Peyer's patch (tissue), 4 donors: ENCODE results near the gene RHOB. TPM values are rescaled to one million over a fixed set of nuclear protein-coding genes. Genes with fewer than 3 reads are reported as not detected.

Experiments used
- DNase-seq, 3 donors: peaks; one replicate each; pipeline ENCODE4 v3.0.0-alpha.2; 2017 to 2019
- H3K27ac ChIP-seq, 4 donors: fragments of 200-600 bp; sonication (generic); one replicate each; pipeline ENCODE4 v1.5.1; 2016 to 2019
- H3K27me3 ChIP-seq, 2 donors: fragments of 200-600 bp; sonication (generic); one replicate each; pipeline ENCODE4 v1.5.1; 2019
- H3K36me3 ChIP-seq, 3 donors: fragments of 200-600 bp; sonication (generic); one replicate each; pipeline ENCODE4 v1.5.1; 2016 to 2019
- H3K4me1 ChIP-seq, 4 donors: fragments of 200-600 bp; sonication (generic); one replicate each; pipeline ENCODE4 v1.5.1; 2016 to 2019
- H3K4me3 ChIP-seq, 4 donors: fragments of 200-600 bp; sonication (generic); 1 replicate in 3 of 4; 2 replicates in 1 of 4; pipeline ENCODE4 v1.5.1; 2016 to 2019; ENCODE audit warnings: mild to moderate bottlenecking in 1 of 4
- H3K9me3 ChIP-seq, 4 donors: fragments of 200-600 bp; sonication (generic); one replicate each; pipeline ENCODE4 v1.5.1; 2016 to 2019; ENCODE audit warnings: mild to moderate bottlenecking in 1 of 4
- CTCF ChIP-seq, 6 experiments: fragments of 450-650 bp in 4 of 6; fragments of 200-600 bp in 2 of 6; sonication (generic) in 1 of 6; IDR thresholded peaks; one replicate each; pipeline ENCODE4 v1.5.1; 2017 to 2019; ENCODE audit warnings: antibody characterized with exemption in 6 of 6, mild to moderate bottlenecking in 3 of 6, moderate library complexity in 1 of 6
- POLR2A ChIP-seq, 2 donors: fragments of 450-650 bp; IDR thresholded peaks; one replicate each; pipeline ENCODE4 v1.5.1; 2017; ENCODE audit warnings: antibody characterized with exemption in 2 of 2, mild to moderate bottlenecking in 2 of 2, moderate library complexity in 2 of 2
- total RNA-seq, 4 donors: library from RNA; depleted of rRNA; stranded (reverse); fragments of >200 nt; gene quantifications; one replicate each; pipeline ENCODE4 v1.1.0, GENCODE V29; 2016

Gene RHOB
- total RNA-seq, 4 donors from 2014 or later: 61.6 to 488 (median 202) TPM

GRCh38 chr2:20436716-20437470 is 10.0 kb upstream of the RHOB start:
- peak in 1 of 3 donors; percentile 29 for DNase-seq

GRCh38 chr2:20438334-20439192 is 8.3 kb upstream of the RHOB start:
- no peaks in the 10 kb centered on the region for H3K36me3 ChIP-seq
- peaks cover 0 to 25% (median 0%) of the 10 kb centered on the region in 4 donors for H3K4me1 ChIP-seq
- no peaks in the 10 kb centered on the region for H3K27me3 ChIP-seq
- H3K4me3 ChIP-seq: no peak overlapping the region
- TF ChIP-seq POLR2A (IDR thresholded peaks at IDR 0.05) (peak in 1 of 2 donors; percentile 80), CTCF (IDR thresholded peaks at IDR 0.05) (no peak)
- peak overlapping the region; percentile 0 to 78 (median 52) for H3K27ac ChIP-seq
- H3K9me3 ChIP-seq: no peaks in the 10 kb centered on the region
- peak in 1 of 3 donors; percentile 66 for DNase-seq

More at GRCh38 chr2:20436716-20437470, 10.0 kb upstream of the RHOB start:
- Histone ChIP-seq H3K27me3 (no peaks in the 10 kb centered on the region), H3K27ac (no peak overlapping the region), H3K4me1 (peaks cover 0 to 16% (median 0%) of the 10 kb centered on the region in 4 donors), H3K4me3 (no peak overlapping the region), H3K9me3 (no peaks in the 10 kb centered on the region), H3K36me3 (no peaks in the 10 kb centered on the region)
- TF ChIP-seq POLR2A (IDR thresholded peaks at IDR 0.05) (no peak), CTCF (IDR thresholded peaks at IDR 0.05) (no peak)

- Histone ChIP-seq H3K27me3 (no peaks in the 10 kb centered on the region), H3K4me3 (no peak overlapping the region), H3K9me3 (no peaks in the 10 kb centered on the region), H3K27ac (peak overlapping the region; percentile 0 to 78 (median 48)), H3K4me1 (peaks cover 0 to 30% (median 0%) of the 10 kb centered on the region in 4 donors), H3K36me3 (no peaks in the 10 kb centered on the region)
- DNase-seq: peak in 1 of 3 donors; percentile 65
- TF ChIP-seq POLR2A (IDR thresholded peaks at IDR 0.05) (no peak), CTCF (IDR thresholded peaks at IDR 0.05) (no peak)
Observed at GRCh38 chr2:20439193-20439475, 7.7 kb upstream of the RHOB start.

- no peaks in the 10 kb centered on the region for H3K36me3 ChIP-seq
- peak overlapping the region; percentile 0 to 78 (median 48) for H3K27ac ChIP-seq
- peaks cover 0 to 32% (median 0%) of the 10 kb centered on the region in 4 donors for H3K4me1 ChIP-seq
- TF ChIP-seq POLR2A (IDR thresholded peaks at IDR 0.05): no peak
- TF ChIP-seq CTCF (IDR thresholded peaks at IDR 0.05): no peak
- H3K4me3 ChIP-seq: no peak overlapping the region
- no peaks in the 10 kb centered on the region for H3K27me3 ChIP-seq
- peak in 1 of 3 donors; percentile 46 for DNase-seq
- no peaks in the 10 kb centered on the region for H3K9me3 ChIP-seq
Observed at GRCh38 chr2:20439503-20439902, 7.4 kb upstream of the RHOB start.

- peaks cover 0 to 32% (median 0%) of the 10 kb centered on the region in 4 donors for H3K4me1 ChIP-seq
- TF ChIP-seq CTCF (IDR thresholded peaks at IDR 0.05): no peak
- H3K36me3 ChIP-seq: no peaks in the 10 kb centered on the region
- H3K4me3 ChIP-seq: no peak overlapping the region
- H3K27me3 ChIP-seq: no peaks in the 10 kb centered on the region
- H3K9me3 ChIP-seq: no peaks in the 10 kb centered on the region
- H3K27ac ChIP-seq: peak overlapping the region in 1 of 4 donors; percentile 61
- peak in 1 of 3 donors; percentile 37 for DNase-seq
Observed at GRCh38 chr2:20440001-20440560, 6.8 kb upstream of the RHOB start.
